LHCN-M2 (cell line): ENCODE data around the gene NPFFR1. TPM values are rescaled to one million over a fixed set of nuclear protein-coding genes. Genes with fewer than 3 reads are reported as not detected.
A peak's percentile ranks its signal among the peaks of the same experiment; 100 is the strongest.

ENCODE experiments used
- DNase-seq: peaks from one replicate; pipeline ENCODE4 v3.0.0-alpha.2; 2012; ENCODE audit warnings: low read depth
- polyA plus RNA-seq: library from polyadenylated mRNA; unstranded; fragments of >200 nt; gene quantifications from one replicate; pipeline ENCODE4 v1.2.1, GENCODE V29; 2012; ENCODE audit warnings: missing spikeins
- total RNA-seq: library from RNA; depleted of rRNA; stranded (reverse); fragments of >200 nt; gene quantifications from 2 replicates; pipeline ENCODE4 v1.2.3, GENCODE V29; 2014; rRNA removed

NPFFR1 gene
- total RNA-seq = not detected in 2 replicates
- not detected for polyA plus RNA-seq

GRCh38 chr10:70283445-70284399 is at the start of gene NPFFR1:
Gene NPFFR1, minus strand, starts transcription at chr10:70284004. Its CDS starts 328 bp downstream, at chr10:70283676.
- no peak for DNase-seq

GRCh38 chr10:70333268-70333667 is 49.5 kb upstream of the NPFFR1 start:
- DNase-seq = no peak

- DNase-seq = peak; percentile 97
These were observed 47.9 kb upstream of the NPFFR1 start for GRCh38 chr10:70331486-70332268.

- DNase-seq = no peak
These were observed 47.3 kb upstream of the NPFFR1 start for GRCh38 chr10:70331160-70331485.

GRCh38 chr10:70330671-70331070 is 46.9 kb upstream of the NPFFR1 start:
- no peak for DNase-seq

- DNase-seq = peak; percentile 66
These were observed 45.2 kb upstream of the NPFFR1 start for GRCh38 chr10:70328967-70329366.

- DNase-seq = no peak
These were observed 44.2 kb upstream of the NPFFR1 start for GRCh38 chr10:70328018-70328417.

- no peak for DNase-seq
These were observed 41.4 kb upstream of the NPFFR1 start for GRCh38 chr10:70324951-70325781.

- no peak for DNase-seq
These were observed 40.6 kb upstream of the NPFFR1 start for GRCh38 chr10:70324339-70324861.

GRCh38 chr10:70323697-70324338 is 40.0 kb upstream of the NPFFR1 start:
- DNase-seq = no peak

- no peak for DNase-seq
These were observed 39.4 kb upstream of the NPFFR1 start for GRCh38 chr10:70323138-70323696.

GRCh38 chr10:70321897-70322890 is 38.4 kb upstream of the NPFFR1 start:
- DNase-seq = no peak

- no peak for DNase-seq
These were observed 37.4 kb upstream of the NPFFR1 start for GRCh38 chr10:70321233-70321632.

- peak; percentile 18 for DNase-seq
These were observed 36.9 kb upstream of the NPFFR1 start for GRCh38 chr10:70320751-70321150.

GRCh38 chr10:70319824-70320223 is 36.0 kb upstream of the NPFFR1 start:
- DNase-seq = no peak

GRCh38 chr10:70319183-70319582 is 35.4 kb upstream of the NPFFR1 start:
- DNase-seq = no peak

- no peak for DNase-seq
These were observed 34.1 kb upstream of the NPFFR1 start for GRCh38 chr10:70317943-70318318.

GRCh38 chr10:70317272-70317942 is 33.6 kb upstream of the NPFFR1 start:
- DNase-seq = no peak

- no peak for DNase-seq
These were observed 32.0 kb upstream of the NPFFR1 start for GRCh38 chr10:70315815-70316214.
